Vagina (tissue), 2 donors: ENCODE data around the gene SLC19A1. TPM values are rescaled to one million over a fixed set of nuclear protein-coding genes. Genes with fewer than 3 reads are reported as not detected.

Source experiments
- DNase-seq, 2 donors: peaks; one replicate each; pipeline ENCODE4 v3.0.0-alpha.2; 2017; ENCODE audit errors: extremely low spot score in 2 of 2
- H3K27ac ChIP-seq: fragments of 200-600 bp; sonication (generic); one replicate; pipeline ENCODE4 v1.5.1; 2019
- H3K27me3 ChIP-seq: fragments of 200-600 bp; sonication (generic); one replicate; pipeline ENCODE4 v1.5.1; 2019
- H3K36me3 ChIP-seq, 2 donors: fragments of 200-600 bp; sonication (generic); one replicate each; pipeline ENCODE4 v1.5.1; 2017 to 2019
- H3K4me1 ChIP-seq: fragments of 200-600 bp; sonication (generic); one replicate; pipeline ENCODE4 v1.5.1; 2019
- H3K4me3 ChIP-seq, 2 donors: fragments of 200-600 bp; sonication (generic); 1 replicate in 1 of 2; 2 replicates in 1 of 2; pipeline ENCODE4 v1.5.1; 2016 to 2019
- H3K9me3 ChIP-seq: fragments of 200-600 bp; sonication (generic); one replicate; pipeline ENCODE4 v1.5.1; 2019
- CTCF ChIP-seq, 3 experiments: fragments of 450-650 bp in 2 of 3; fragments of 200-600 bp in 1 of 3; sonication (generic) in 1 of 3; IDR thresholded peaks; one replicate each; pipeline ENCODE4 v1.5.1; 2017 to 2019; ENCODE audit warnings: antibody characterized with exemption in 3 of 3, mild to moderate bottlenecking in 2 of 3, moderate library complexity in 2 of 3
- POLR2A ChIP-seq, 2 donors: fragments of 450-650 bp; IDR thresholded peaks; one replicate each; pipeline ENCODE4 v1.6.1; 2017; ENCODE audit warnings: antibody characterized with exemption in 2 of 2, mild to moderate bottlenecking in 2 of 2, moderate library complexity in 2 of 2
- POLR2AphosphoS5 ChIP-seq, 2 donors: sonication (generic); formaldehyde crosslinking; IDR thresholded peaks; one replicate each; pipeline ENCODE4 v1.9.0; 2017; ENCODE audit warnings: antibody characterized with exemption in 2 of 2, mild to moderate bottlenecking in 2 of 2, low read depth in 1 of 2; ENCODE audit not compliant: insufficient read depth in 1 of 2
- intact Hi-C: fragments of 100-400 bp; cut with DNase I; formaldehyde crosslinking; loops from one replicate; pipeline ENCODE4 v1.15.1; 2023
- total RNA-seq: library from RNA; depleted of rRNA; stranded (reverse); fragments of >200 nt; gene quantifications from one replicate; pipeline ENCODE4 v1.2.3, GENCODE V29; 2016

Gene SLC19A1
- total RNA-seq, 1 donor from 2014 or later = 4.9 TPM

GRCh38 chr21:45546636-45547544 is 4.7 kb upstream of the SLC19A1 start:
- no peak for DNase-seq

GRCh38 chr21:45545691-45546531 is 3.7 kb upstream of the SLC19A1 start:
- intact Hi-C loops = no loop called here
- Histone ChIP-seq H3K27ac (no peak overlapping the region), H3K4me3 (no peak overlapping the region), H3K36me3 (no peaks in the 10 kb centered on the region), H3K9me3 (no peaks in the 10 kb centered on the region), H3K4me1 (peaks cover 15% of the 10 kb centered on the region), H3K27me3 (no peaks in the 10 kb centered on the region)
- DNase-seq = no peak
- TF ChIP-seq CTCF (IDR thresholded peaks at IDR 0.05) (no peak), POLR2AphosphoS5 (IDR thresholded peaks at IDR 0.05; ENCODE audit: insufficient read depth in 1 of 2, low read depth in 1 of 2) (no peak), POLR2A (IDR thresholded peaks at IDR 0.05) (no peak)

More at GRCh38 chr21:45546636-45547544, 4.7 kb upstream of the SLC19A1 start:
- intact Hi-C loops = no loop called here
- TF ChIP-seq POLR2AphosphoS5 (IDR thresholded peaks at IDR 0.05; ENCODE audit: insufficient read depth in 1 of 2, low read depth in 1 of 2) (no peak), CTCF (IDR thresholded peaks at IDR 0.05) (no peak), POLR2A (IDR thresholded peaks at IDR 0.05) (no peak)
- no peaks in the 10 kb centered on the region for H3K27me3 ChIP-seq
- no peak overlapping the region for H3K4me3 ChIP-seq
- no peaks in the 10 kb centered on the region for H3K36me3 ChIP-seq
- no peaks in the 10 kb centered on the region for H3K9me3 ChIP-seq
- H3K4me1 ChIP-seq = peaks cover 10% of the 10 kb centered on the region
- no peak overlapping the region for H3K27ac ChIP-seq

- TF ChIP-seq POLR2A (IDR thresholded peaks at IDR 0.05) = no peak
- no peak for TF ChIP-seq POLR2AphosphoS5 (IDR thresholded peaks at IDR 0.05; ENCODE audit: insufficient read depth in 1 of 2, low read depth in 1 of 2)
- no peak for TF ChIP-seq CTCF (IDR thresholded peaks at IDR 0.05)
- H3K36me3 ChIP-seq = no peaks in the 10 kb centered on the region
- H3K4me3 ChIP-seq = no peak overlapping the region
- no peak overlapping the region for H3K27ac ChIP-seq
- no peak for DNase-seq
- intact Hi-C loops = no loop called here
- peaks cover 15% of the 10 kb centered on the region for H3K4me1 ChIP-seq
- H3K9me3 ChIP-seq = no peaks in the 10 kb centered on the region
- no peaks in the 10 kb centered on the region for H3K27me3 ChIP-seq
These were observed 3.0 kb upstream of the SLC19A1 start for GRCh38 chr21:45545236-45545570.

- Histone ChIP-seq H3K27me3 (no peaks in the 10 kb centered on the region), H3K4me3 (no peak overlapping the region), H3K4me1 (peaks cover 15% of the 10 kb centered on the region), H3K9me3 (no peaks in the 10 kb centered on the region), H3K36me3 (no peaks in the 10 kb centered on the region), H3K27ac (no peak overlapping the region)
- TF ChIP-seq POLR2A (IDR thresholded peaks at IDR 0.05) (no peak), POLR2AphosphoS5 (IDR thresholded peaks at IDR 0.05; ENCODE audit: insufficient read depth in 1 of 2, low read depth in 1 of 2) (no peak)
- intact Hi-C loops = no loop called here
- peak in 1 of 2 donors; percentile 77 for DNase-seq
These were observed 2.4 kb upstream of the SLC19A1 start for GRCh38 chr21:45544449-45545235.
